GM12875 (cell line): Measurements from ENCODE around the gene VPS18.

Source experiments
- H3K4me3 ChIP-seq: one replicate; pipeline ENCODE4 v1.5.1; 2011; ENCODE audit warnings: low read depth, low read length, control low read depth
- CTCF ChIP-seq: IDR thresholded peaks from 2 replicates; pipeline ENCODE4 v1.5.1; 2011; ENCODE audit warnings: low read depth, mild to moderate bottlenecking, control low read depth, inconsistent platforms, low read length, moderate library complexity, borderline replicate concordance; ENCODE audit not compliant: insufficient read depth

VPS18 gene

GRCh38 chr15:40909662-40910630 is 15.7 kb downstream of the VPS18 start:
- H3K4me3 ChIP-seq = no peak overlapping the region
- TF ChIP-seq CTCF = no peak

- no peak overlapping the region for H3K4me3 ChIP-seq
- no peak for TF ChIP-seq CTCF
Measured at GRCh38 chr15:40911141-40911540, 16.9 kb downstream of the VPS18 start.

GRCh38 chr15:40911693-40912092 is 17.4 kb downstream of the VPS18 start:
- TF ChIP-seq CTCF = no peak
- H3K4me3 ChIP-seq = no peak overlapping the region

- no peak for TF ChIP-seq CTCF
- no peak overlapping the region for H3K4me3 ChIP-seq
Measured at GRCh38 chr15:40912478-40912877, 18.2 kb downstream of the VPS18 start.

- no peak for TF ChIP-seq CTCF
- no peak overlapping the region for H3K4me3 ChIP-seq
Measured at GRCh38 chr15:40914013-40914412, 19.8 kb downstream of the VPS18 start.

GRCh38 chr15:40914486-40914885 is 20.2 kb downstream of the VPS18 start:
- TF ChIP-seq CTCF = peak; percentile 30; the same call in 1 of the 2 replicates

More at GRCh38 chr15:40914486-40914885, 20.2 kb downstream of the VPS18 start:
- no peak overlapping the region for H3K4me3 ChIP-seq
